Right lobe of liver (tissue), 4 donors: Measurements from ENCODE around the gene MED27.

Source experiments
- CTCF ChIP-seq, 4 donors: fragments of 200-600 bp in 3 of 4; fragments of 450-650 bp in 1 of 4; IDR thresholded peaks; one replicate each; pipeline versions ENCODE4 v1.5.1 to v1.8.0; 2016 to 2022; ENCODE audit warnings: antibody characterized with exemption in 4 of 4, mild to moderate bottlenecking in 2 of 4
- POLR2A ChIP-seq: fragments of 450-650 bp; IDR thresholded peaks from one replicate; pipeline ENCODE4 v1.6.1; 2017; ENCODE audit warnings: antibody characterized with exemption, mild to moderate bottlenecking
- donor health status: DM: no; HTN: no; CAD: no.
- donor health status: DM: no; HTN: no; CAD: no.
- donor health status: DM: no; HTN: yes; CAD: no.

DNA sequence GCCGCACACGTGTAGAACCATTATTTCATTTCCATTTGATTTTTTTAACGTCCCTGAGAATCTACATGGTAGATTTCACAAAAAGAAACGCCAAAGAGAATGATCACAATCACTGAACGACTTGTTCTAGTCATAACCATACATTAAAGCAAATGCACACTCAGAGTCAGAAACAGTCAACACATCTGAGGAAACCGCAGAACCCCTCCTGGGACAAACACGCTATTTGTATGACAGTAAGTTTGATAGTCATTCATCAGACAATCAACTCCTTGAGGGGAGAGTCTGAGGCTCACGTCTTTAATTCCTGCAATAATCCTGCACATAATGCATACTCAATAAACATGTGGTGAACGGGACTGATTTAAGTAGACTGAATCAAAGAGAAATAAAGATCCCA is 129.2 kb downstream of the MED27 start:
- TF ChIP-seq CTCF (IDR thresholded peaks at IDR 0.05) (no peak), POLR2A (no peak)
